ENCODE results near the gene GMEB1.
"Not testable (repeated sequence)": the region's sequence is repeated elsewhere in the genome, so short reads cannot be mapped to it uniquely, and the experiment has no call there.

Gene GMEB1

GRCh38 chr1:28671254-28671780, 2.7 kb downstream of the GMEB1 start:
- no peak for DNase-seq (ENCODE audit: low spot score)

GRCh38 chr1:28672971-28673370, 4.4 kb downstream of the GMEB1 start:
- DNase-seq (ENCODE audit: low spot score): not testable (repeated sequence)

DNA sequence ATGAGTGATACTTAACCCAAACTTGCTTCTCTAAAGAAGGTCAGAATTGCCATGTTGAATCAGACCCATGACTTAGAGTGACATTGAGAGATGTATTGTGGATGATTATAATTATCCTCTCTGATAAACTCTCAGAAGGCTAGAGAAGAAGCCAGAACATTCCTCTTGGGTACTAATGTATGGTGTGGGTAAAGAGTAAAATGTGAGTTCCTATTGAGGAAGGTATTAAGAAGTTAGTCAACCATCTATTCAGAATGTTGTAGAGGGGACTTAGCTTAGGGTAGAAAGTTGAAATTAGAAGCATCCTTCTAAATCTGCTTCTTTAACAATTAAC, 7.3 kb downstream of the GMEB1 start:
- DNase-seq (ENCODE audit: low spot score): no peak

DNA sequence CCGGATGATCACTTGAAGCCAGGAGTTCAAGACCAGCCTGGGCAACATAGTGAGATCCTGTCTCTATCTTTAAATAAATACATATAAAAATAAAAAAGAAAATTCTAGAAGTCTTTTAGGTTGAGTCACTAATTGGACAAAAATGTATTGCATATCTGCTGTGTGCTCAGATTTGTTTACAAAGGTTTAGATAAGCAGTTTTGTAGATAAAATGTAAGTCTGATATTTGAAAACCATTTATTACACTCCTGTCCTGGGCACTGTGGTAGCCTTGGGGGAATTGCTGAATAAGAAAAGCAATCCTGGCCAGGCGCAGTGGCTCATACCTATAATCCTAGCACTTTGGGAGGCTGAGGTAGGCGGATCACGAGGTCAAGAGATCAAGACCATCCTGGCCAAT, 11.6 kb downstream of the GMEB1 start:
- DNase-seq (ENCODE audit: low spot score): no peak

DNA sequence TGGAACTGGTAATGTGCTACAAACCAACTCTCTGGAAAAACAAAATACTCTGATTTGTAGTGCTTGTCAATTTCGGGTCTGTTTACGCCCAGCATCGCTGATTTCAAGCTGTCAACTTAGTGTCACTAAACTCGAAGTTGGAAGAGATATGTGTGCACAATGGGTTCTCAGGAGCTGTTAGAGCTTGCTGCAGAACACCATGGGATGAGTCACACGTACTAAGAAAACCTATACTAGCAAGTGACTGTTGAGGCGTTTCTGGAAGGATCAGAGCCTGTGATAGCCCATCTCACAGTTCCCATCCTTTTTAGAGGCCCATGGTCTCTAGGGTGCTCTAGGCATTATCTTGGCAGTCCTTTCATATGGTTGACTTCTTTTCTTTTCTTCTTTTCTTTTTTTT, 14.3 kb downstream of the GMEB1 start:
- DNase-seq (ENCODE audit: low spot score): no peak

DNA sequence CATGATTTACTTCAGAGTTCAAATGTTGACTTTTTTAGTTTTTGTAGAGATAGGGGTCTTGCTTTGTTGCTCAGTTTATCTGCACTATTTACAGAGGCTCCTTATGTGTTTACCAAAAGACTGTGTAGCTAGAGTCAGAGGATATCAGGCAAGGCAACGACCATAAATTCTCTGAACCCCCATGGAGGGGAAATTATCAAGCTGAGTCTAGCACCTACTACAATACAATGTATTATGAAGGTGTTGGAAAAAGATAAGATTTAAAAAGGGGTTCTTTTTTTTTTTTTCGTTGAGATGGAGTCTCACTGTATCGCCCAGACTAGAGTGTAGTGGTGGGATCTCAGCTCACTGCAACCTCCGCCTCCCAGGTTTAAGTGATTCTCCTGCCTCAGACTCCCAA, 16.4 kb downstream of the GMEB1 start:
- no peak for DNase-seq (ENCODE audit: low spot score)

GRCh38 chr1:28691627-28692026, 23.0 kb downstream of the GMEB1 start:
- DNase-seq (ENCODE audit: low spot score): not testable (repeated sequence)

- DNase-seq (ENCODE audit: low spot score): no peak
Measured at GRCh38 chr1:28703629-28704028, 35.0 kb downstream of the GMEB1 start.

DNA sequence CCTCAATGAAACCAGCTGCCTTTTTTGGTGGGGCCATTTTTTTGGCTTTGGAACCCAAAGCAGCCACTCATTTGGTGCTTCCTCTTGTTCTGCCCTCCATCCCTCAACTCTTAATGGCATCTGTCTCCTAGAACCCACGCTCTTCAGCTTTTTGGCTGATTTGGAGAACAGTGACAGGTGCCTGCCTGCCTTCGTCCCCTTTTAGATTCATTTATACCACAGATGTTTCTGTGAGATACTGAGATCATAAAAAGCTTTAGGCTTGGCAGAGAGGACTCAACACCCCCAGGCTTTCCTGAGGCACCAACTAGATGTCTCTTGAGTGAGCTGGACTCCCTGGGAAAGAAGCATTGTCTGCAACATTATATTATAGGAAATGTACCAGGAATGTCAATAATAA, 47.8 kb downstream of the GMEB1 start:
- no peak for DNase-seq (ENCODE audit: low spot score)

GRCh38 chr1:28718166-28718565, 49.6 kb downstream of the GMEB1 start:
- DNase-seq (ENCODE audit: low spot score): no peak

DNA sequence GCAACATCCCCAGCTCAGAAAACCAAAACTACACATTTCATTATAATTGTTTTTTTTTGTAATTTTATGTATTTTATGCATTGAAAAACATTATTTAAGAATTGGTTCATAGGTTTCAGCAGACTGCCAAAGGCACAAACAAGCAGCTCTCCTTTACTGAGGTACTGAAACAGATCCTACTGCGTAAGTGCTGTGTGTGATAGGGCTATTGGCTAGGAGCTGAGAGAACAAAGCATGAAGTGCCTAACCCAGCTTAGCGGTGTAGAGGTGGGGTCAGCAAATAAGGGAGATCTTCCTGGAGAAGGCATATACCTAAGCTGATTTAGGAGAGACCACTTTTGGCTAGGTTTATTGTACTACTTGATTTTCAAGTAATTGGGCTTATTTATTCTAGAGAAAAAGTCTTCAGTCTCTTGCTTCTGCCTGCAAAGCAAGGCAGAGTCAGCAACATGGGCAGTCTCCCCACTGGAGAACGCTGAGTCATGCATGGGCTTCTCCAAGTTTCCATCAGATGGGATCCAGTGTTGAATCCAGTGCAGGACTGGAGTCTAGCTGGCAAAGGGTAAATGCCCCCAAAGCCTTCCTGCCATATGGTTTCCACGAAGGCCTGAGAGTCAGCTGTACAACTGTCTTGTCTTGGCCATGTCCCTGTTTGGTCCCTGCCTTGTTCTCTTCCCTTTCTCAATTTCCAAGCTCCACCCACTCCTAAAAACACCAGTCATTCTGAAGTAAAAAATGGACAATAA, 50.2 kb downstream of the GMEB1 start:
- DNase-seq (ENCODE audit: low spot score): no peak

DNA sequence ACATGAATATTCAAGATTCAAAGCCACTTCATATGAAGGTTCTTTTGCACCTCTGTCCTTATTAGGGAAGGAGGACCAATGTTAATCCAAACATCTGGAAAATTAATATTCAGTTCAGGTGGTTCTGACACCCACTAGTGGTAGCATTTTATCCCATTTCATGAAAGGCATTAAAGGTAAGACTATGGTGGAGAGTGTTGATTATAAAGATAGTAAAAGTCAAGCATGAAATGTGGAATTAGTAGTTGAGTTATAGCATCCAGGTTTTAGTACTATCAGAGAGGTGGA, 50.7 kb downstream of the GMEB1 start:
- DNase-seq (ENCODE audit: low spot score): no peak

DNA sequence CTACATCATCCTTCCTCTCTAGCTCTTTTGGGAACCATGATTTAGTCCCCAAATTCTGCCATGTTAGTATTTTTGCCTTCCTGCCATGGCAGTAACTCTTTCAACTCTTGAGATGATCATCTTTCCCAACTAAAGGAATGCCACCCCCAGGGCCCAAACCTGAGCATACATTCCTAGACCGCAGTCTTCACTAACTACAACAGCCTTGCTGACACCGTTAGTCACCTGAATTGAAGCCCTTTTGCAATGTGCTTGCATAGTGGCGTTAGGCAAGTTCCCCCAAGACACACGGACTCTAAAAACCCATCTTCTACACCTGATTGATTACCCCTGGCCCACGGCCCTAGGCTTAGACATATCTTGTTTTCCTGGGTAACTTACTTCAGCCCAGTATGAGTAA, 51.8 kb downstream of the GMEB1 start:
- no peak for DNase-seq (ENCODE audit: low spot score)

- DNase-seq (ENCODE audit: low spot score): not testable (repeated sequence)
Measured at GRCh38 chr1:28721927-28722326, 53.3 kb downstream of the GMEB1 start.

DNA sequence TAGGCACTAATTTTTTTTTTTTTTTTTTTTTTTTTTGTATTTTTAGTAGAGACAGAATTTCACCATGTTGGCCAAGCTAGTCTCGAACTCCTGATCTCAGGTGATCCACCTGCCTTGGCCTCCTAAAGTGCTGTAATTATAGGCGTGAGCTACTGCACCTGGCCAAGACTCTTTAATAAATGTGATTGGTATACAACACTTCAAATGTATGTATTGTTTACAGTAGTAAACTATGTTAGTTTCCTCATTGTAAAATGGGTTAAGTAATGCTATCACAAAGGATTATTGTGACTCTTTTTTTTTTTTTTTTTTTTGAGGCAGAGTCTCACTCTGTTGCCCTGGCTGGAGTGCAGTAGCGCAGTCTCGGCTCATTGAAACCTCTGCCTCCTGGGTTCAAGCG, 56.8 kb downstream of the GMEB1 start:
- not testable (repeated sequence) for DNase-seq (ENCODE audit: low spot score)

GRCh38 chr1:28735961-28736449, 67.4 kb downstream of the GMEB1 start:
- no peak for DNase-seq (ENCODE audit: low spot score)

DNA sequence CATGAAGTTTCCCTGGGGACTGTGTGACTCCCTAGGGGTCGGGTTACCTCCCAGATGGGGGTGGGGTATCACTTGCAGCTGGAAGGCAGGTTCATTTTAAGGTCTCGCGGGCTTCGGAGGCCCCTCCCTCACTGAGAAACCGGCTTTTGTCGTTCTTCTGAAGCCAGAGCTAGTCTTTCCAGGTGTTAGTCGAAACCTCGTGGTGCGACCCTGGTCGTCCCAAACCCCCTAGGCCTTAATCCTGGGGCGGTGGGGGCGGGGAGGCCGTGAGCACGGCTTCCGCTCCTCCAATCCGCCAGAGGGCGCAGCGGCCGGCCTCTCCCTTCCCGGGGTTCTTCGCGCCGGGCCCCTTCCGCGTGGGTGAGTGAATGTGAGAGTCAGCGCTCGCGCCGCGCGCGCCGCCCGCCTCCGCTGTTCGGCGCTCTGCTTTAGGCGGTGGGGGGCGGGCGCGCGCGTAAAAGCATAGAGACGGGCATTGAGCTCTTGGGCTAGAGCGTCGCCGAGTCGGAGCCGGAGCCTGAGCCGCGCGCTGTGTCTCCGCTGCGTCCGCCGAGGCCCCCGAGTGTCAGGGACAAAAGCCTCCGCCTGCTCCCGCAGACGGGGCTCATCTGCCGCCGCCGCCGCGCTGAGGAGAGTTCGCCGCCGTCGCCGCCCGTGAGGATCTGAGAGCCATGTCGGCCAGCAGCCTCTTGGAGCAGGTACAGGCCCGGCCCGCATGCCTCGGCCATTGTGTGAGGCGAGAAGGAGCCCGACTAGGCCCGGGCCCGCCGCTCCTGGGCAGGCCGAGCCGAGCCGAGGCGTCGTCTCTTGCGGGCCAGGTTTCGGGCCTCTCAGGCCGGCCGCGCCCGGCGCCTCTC, 68.1 kb downstream of the GMEB1 start, which contains the start of gene YTHDF2:
Gene YTHDF2, plus strand, starts transcription at position 491 of the 857 bp plus-strand sequence. Its CDS starts 181 bp downstream, at position 672.
- peak; percentile 95 for DNase-seq (ENCODE audit: low spot score)

- DNase-seq (ENCODE audit: low spot score): peak; percentile 78
Measured at GRCh38 chr1:28737307-28738132, 68.9 kb downstream of the GMEB1 start.

DNA sequence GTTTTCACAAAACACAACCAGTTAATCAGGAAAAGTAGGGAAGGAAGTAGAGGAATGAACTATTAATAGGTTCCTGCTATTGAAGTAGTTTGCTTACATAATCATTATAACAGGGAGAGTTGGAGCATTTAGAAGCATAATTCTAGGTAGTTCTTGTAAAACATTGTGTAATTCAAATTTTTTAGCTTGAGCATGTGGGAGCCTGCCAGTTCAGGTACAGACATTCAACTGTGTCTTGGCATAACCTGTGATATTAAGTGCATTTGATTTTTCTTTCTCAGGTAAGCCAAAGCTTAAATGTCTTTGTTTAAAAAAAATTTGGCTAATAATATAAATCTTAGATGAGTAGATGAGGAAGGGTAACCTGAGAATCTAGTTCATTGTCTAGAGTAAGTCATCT, 71.5 kb downstream of the GMEB1 start:
- DNase-seq (ENCODE audit: low spot score): no peak

- no peak for DNase-seq (ENCODE audit: low spot score)
Measured at GRCh38 chr1:28744184-28744583, 75.6 kb downstream of the GMEB1 start.

DNA sequence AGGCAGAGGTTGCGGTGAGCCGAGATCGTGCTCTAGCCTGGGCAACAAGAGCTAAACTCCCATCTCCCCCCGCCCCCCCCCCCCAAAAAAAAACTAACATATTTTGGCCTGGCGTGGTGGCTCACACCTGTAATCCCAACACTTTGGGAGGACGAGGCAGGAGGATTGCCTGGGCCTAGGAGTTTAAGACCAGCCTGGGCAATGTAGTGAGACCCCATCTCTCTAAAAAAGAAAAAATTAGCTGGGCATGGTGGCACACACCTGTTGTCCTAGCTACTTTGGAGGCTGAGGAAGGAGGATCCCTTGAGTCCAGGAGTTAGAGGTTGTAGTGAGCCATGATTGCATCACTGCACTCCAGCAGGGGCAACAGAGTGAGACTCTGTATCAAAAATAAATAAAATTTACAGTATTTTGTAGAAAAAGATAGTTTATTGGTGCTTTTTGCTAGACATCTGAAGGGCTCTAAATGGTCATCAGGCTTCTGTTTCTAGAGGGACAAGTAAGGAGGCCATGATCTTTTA, 77.1 kb downstream of the GMEB1 start:
- DNase-seq (ENCODE audit: low spot score): no peak

GRCh38 chr1:28750330-28750729, 81.7 kb downstream of the GMEB1 start:
- no peak for DNase-seq (ENCODE audit: low spot score)

Data from D341Med (cell line).